HTERT RPE-1 (cell line): Measurements from ENCODE around the gene ARFGEF3.
"Not testable (repeated sequence)": the region's sequence is repeated elsewhere in the genome, so short reads cannot be mapped to it uniquely, and the experiment has no call there.

Source experiments
- in situ Hi-C: fragments of 300-500 bp; cut with MboI; formaldehyde crosslinking; loops from 4 replicates; pipeline ENCODE4 v1.14.3; 2020; ENCODE audit warnings: low sequenced_read_pairs

The ARFGEF3 gene

GRCh38 chr6:138267971-138268895 lies 106.5 kb downstream of the ARFGEF3 start:
- in situ Hi-C loops, result no loop called here

GRCh38 chr6:138271451-138271850 lies 109.7 kb downstream of the ARFGEF3 start:
- in situ Hi-C loops, result no loop called here

GRCh38 chr6:138272533-138273315 lies 111.0 kb downstream of the ARFGEF3 start:
- in situ Hi-C loops, result no loop called here

GRCh38 chr6:138275976-138276375 lies 114.2 kb downstream of the ARFGEF3 start:
- in situ Hi-C loops, result no loop called here

GRCh38 chr6:138277835-138278234 lies 116.1 kb downstream of the ARFGEF3 start:
- in situ Hi-C loops, result no loop called here

- in situ Hi-C loops, result no loop called here
These were observed 116.6 kb downstream of the ARFGEF3 start for GRCh38 chr6:138278326-138278725.

- in situ Hi-C loops, result no loop called here
These were observed 124.1 kb downstream of the ARFGEF3 start for GRCh38 chr6:138285800-138286199.

GRCh38 chr6:138286698-138287097 lies 125.0 kb downstream of the ARFGEF3 start:
- in situ Hi-C loops, result no loop called here

- in situ Hi-C loops, result no loop called here
These were observed 125.6 kb downstream of the ARFGEF3 start for GRCh38 chr6:138287144-138287955.

GRCh38 chr6:138288428-138289085 lies 126.8 kb downstream of the ARFGEF3 start:
- in situ Hi-C loops, result not testable (repeated sequence)

- in situ Hi-C loops, result no loop called here
These were observed 128.0 kb downstream of the ARFGEF3 start for GRCh38 chr6:138289739-138290138.

- in situ Hi-C loops, result no loop called here
These were observed 128.8 kb downstream of the ARFGEF3 start for GRCh38 chr6:138290423-138290962.

- in situ Hi-C loops, result no loop called here
These were observed 129.5 kb downstream of the ARFGEF3 start for GRCh38 chr6:138291036-138291848.

- in situ Hi-C loops, result no loop called here
These were observed 130.1 kb downstream of the ARFGEF3 start for GRCh38 chr6:138291849-138292181.

GRCh38 chr6:138292482-138292881 lies 130.7 kb downstream of the ARFGEF3 start:
- in situ Hi-C loops, result no loop called here

- in situ Hi-C loops, result no loop called here
These were observed 132.0 kb downstream of the ARFGEF3 start for GRCh38 chr6:138293428-138294395.

- in situ Hi-C loops, result no loop called here
These were observed 134.6 kb downstream of the ARFGEF3 start for GRCh38 chr6:138296381-138296780.

GRCh38 chr6:138296786-138297185 lies 135.0 kb downstream of the ARFGEF3 start:
- in situ Hi-C loops, result no loop called here
